ENCODE measurements around the gene EXT2.

EXT2 gene

GRCh38 chr11:44264438-44264749 is 168.9 kb downstream of the EXT2 start:
- in situ Hi-C loops (cut with MboI; ENCODE audit: low pct_unique_long_range_greater_than_20kb, low sequenced_read_pairs, unreplicated experiment): no loop called here
- DNase-seq (ENCODE audit: low spot score): no peak

GRCh38 chr11:44264761-44265160 is 169.3 kb downstream of the EXT2 start:
- TF ChIP-seq, protein P1, sequence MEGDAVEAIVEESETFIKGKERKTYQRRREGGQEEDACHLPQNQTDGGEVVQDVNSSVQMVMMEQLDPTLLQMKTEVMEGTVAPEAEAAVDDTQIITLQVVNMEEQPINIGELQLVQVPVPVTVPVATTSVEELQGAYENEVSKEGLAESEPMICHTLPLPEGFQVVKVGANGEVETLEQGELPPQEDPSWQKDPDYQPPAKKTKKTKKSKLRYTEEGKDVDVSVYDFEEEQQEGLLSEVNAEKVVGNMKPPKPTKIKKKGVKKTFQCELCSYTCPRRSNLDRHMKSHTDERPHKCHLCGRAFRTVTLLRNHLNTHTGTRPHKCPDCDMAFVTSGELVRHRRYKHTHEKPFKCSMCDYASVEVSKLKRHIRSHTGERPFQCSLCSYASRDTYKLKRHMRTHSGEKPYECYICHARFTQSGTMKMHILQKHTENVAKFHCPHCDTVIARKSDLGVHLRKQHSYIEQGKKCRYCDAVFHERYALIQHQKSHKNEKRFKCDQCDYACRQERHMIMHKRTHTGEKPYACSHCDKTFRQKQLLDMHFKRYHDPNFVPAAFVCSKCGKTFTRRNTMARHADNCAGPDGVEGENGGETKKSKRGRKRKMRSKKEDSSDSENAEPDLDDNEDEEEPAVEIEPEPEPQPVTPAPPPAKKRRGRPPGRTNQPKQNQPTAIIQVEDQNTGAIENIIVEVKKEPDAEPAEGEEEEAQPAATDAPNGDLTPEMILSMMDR (IDR thresholded peaks at IDR 0.05; ENCODE audit: extremely low read depth, insufficient read depth, missing control alignments): no peak
- DNase-seq (ENCODE audit: low spot score): no peak
- in situ Hi-C loops (cut with MboI; ENCODE audit: low pct_unique_long_range_greater_than_20kb, low sequenced_read_pairs, unreplicated experiment): no loop called here

More at GRCh38 chr11:44264438-44264749, 168.9 kb downstream of the EXT2 start:
- TF ChIP-seq, protein P1 (IDR thresholded peaks at IDR 0.05; ENCODE audit: extremely low read depth, insufficient read depth, missing control alignments): no peak

DNA sequence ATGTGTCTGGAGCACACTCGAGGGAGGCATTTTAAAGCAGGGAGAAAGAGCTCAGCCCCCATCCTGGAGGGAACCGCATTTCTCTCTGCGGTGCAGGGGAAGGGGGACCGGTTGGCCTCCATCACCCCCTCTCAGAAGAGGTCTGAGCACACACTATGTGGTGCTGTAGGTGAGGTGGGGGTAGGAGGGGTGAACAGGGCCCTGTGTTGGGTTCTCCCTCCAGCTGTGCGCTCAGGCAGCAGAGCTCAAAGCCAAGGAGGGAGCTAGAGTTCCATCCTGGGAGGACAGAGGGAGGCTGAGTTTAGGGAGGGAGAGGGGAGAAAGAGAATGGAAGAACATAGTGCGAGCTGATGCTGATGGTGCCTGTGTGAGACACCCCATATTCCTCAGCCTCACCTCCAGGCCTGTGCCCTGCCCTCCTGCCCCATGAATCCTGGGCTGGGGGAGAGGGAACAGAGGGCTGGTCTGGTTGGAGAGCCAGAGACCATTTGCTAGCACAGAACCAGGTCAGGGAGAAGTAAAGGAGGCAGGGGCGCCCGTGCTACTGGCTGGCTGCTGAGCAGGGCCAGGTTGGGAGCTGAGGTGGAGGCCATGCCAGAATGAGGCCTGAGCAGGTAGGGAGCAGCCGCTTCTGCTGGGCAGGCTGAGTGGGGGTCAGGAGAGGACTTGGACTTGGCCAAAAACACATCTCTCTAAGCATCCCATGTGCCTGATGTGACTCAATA is 170.7 kb downstream of the EXT2 start:
- no peak for DNase-seq (ENCODE audit: low spot score)
- in situ Hi-C loops (cut with MboI; ENCODE audit: low pct_unique_long_range_greater_than_20kb, low sequenced_read_pairs, unreplicated experiment): no loop called here
- TF ChIP-seq, protein P1 (IDR thresholded peaks at IDR 0.05; ENCODE audit: extremely low read depth, insufficient read depth, missing control alignments): no peak

DNA sequence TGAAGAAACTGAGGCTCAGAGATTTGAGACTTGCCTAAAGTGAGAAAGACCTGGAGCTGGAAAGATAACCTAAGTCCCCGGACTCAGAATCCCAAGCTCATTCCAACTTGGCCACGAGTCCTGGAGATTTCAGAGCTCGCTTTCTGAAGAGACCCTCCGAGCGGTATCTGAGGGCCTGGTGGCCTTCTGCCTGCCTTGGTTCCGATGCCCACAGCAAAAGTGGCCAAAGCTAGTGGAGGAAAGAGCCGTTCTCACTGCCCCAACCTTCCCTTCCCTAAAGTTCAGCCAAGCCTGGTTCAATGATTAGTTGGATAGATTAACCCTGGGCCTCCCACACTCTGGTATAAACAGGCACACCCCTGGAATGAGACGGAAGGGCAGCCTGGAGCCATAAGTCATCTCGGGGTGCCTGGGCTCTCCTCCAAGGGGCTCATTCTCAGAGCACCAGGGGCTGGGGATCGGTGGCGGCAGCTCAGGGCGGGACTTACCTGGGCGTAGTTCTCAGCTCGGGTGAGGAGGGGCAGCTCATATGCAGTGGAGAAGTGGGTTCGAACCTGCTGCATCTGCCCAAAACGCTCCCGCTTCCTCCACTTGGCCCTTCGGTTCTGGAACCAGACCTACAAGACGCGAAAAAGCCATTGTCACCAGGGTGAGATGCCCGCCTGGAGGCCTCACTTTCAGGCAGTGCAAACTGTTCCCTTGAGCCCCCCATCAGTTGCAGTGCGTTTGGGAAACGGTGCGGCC is 171.7 kb downstream of the EXT2 start:
- TF ChIP-seq, protein P1 (IDR thresholded peaks at IDR 0.05; ENCODE audit: extremely low read depth, insufficient read depth, missing control alignments): no peak
- in situ Hi-C loops (cut with MboI; ENCODE audit: low pct_unique_long_range_greater_than_20kb, low sequenced_read_pairs, unreplicated experiment): no loop called here
- no peak for DNase-seq (ENCODE audit: low spot score)

GRCh38 chr11:44267750-44268613 is 172.5 kb downstream of the EXT2 start:
- in situ Hi-C loops (cut with MboI; ENCODE audit: low pct_unique_long_range_greater_than_20kb, low sequenced_read_pairs, unreplicated experiment): no loop called here
- DNase-seq (ENCODE audit: low spot score): no peak
- TF ChIP-seq, protein P1 (IDR thresholded peaks at IDR 0.05; ENCODE audit: extremely low read depth, insufficient read depth, missing control alignments): no peak

DNA sequence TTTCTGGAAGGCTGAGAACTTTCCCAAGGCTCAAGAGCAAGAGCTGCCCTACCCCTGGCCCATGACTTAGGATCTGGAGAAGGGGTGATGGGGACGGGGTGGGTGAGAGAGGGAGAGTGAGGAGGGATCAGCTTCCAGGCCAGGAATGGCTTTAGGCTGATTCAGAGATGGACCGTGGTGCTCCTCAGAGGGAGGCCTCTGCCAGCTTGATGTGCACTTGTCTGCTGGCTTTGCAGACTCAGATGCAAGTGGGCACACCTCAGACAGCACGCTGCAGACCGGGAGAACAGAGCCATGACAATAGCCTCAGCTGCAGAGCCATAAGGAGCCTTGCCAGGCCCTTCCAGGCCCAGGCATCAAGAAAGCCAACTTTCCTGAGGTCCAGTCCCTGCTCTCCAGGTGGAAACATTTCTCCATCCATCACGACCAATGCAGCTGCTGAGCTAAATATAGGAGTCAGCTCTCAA is 173.2 kb downstream of the EXT2 start:
- in situ Hi-C loops (cut with MboI; ENCODE audit: low pct_unique_long_range_greater_than_20kb, low sequenced_read_pairs, unreplicated experiment): no loop called here
- no peak for DNase-seq (ENCODE audit: low spot score)
- TF ChIP-seq, protein P1 (IDR thresholded peaks at IDR 0.05; ENCODE audit: extremely low read depth, insufficient read depth, missing control alignments): no peak
